GM21723 (cell line): ENCODE measurements around the gene MEF2B.
"Not testable (repeated sequence)": the region's sequence is repeated elsewhere in the genome, so short reads cannot be mapped to it uniquely, and the experiment has no call there.

ENCODE experiments used
- ATAC-seq: cut with Tn5 transposase; IDR thresholded peaks from one replicate; pipeline ENCODE4 v1.9.1; 2021; ENCODE audit warnings: mild to moderate bottlenecking, moderate library complexity; ENCODE audit not compliant: unreplicated experiment

The MEF2B gene

GRCh38 chr19:19193926-19194325 lies 23.9 kb upstream of the MEF2B start:
- no peak for ATAC-seq

- ATAC-seq = no peak
These were observed 22.9 kb upstream of the MEF2B start for GRCh38 chr19:19192910-19193423.

GRCh38 chr19:19192078-19192882 lies 22.2 kb upstream of the MEF2B start, which contains the start of the genes BORCS8 and RFXANK:
Gene BORCS8, minus strand, starts transcription at chr19:19192152. Its CDS starts 35 bp downstream, at chr19:19192117.
Gene RFXANK, plus strand, starts transcription at chr19:19192258. Its CDS starts 1,689 bp downstream, at chr19:19193947.
- ATAC-seq = peak; percentile 82

GRCh38 chr19:19191768-19192077 lies 21.7 kb upstream of the MEF2B start:
- ATAC-seq = no peak

GRCh38 chr19:19186742-19187141 lies 16.7 kb upstream of the MEF2B start:
- ATAC-seq = no peak

- no peak for ATAC-seq
These were observed 16.0 kb upstream of the MEF2B start for GRCh38 chr19:19185853-19186740.

GRCh38 chr19:19181488-19181998 lies 11.5 kb upstream of the MEF2B start:
- ATAC-seq = no peak

- ATAC-seq = no peak
These were observed 9.7 kb upstream of the MEF2B start for GRCh38 chr19:19179548-19180441.

- no peak for ATAC-seq
These were observed 6.9 kb upstream of the MEF2B start for GRCh38 chr19:19176950-19177349.

- not testable (repeated sequence) for ATAC-seq
These were observed 3.2 kb upstream of the MEF2B start for GRCh38 chr19:19173243-19173642.

- no peak for ATAC-seq
These were observed 1.9 kb upstream of the MEF2B start for GRCh38 chr19:19171821-19172532.

GRCh38 chr19:19170873-19171672 lies 1.0 kb upstream of the MEF2B start:
- ATAC-seq = no peak

- no peak for ATAC-seq
These were observed 619 bp downstream of the MEF2B start for GRCh38 chr19:19169236-19170052.

- ATAC-seq = no peak
These were observed 2.5 kb downstream of the MEF2B start for GRCh38 chr19:19167612-19168011.

GRCh38 chr19:19165396-19165795 lies 4.7 kb downstream of the MEF2B start:
- ATAC-seq = no peak

GRCh38 chr19:19162495-19162894 lies 7.6 kb downstream of the MEF2B start:
- ATAC-seq = no peak

GRCh38 chr19:19160461-19161035 lies 9.5 kb downstream of the MEF2B start:
- peak; percentile 36 for ATAC-seq

- ATAC-seq = no peak
These were observed 10.5 kb downstream of the MEF2B start for GRCh38 chr19:19159534-19159933.
